Endothelial cell of umbilical vein (primary cell): Measurements from ENCODE around the gene SIVA1. TPM values are rescaled to one million over a fixed set of nuclear protein-coding genes. Genes with fewer than 3 reads are reported as not detected.

Source experiments
- BruUV-seq: library from RNA; stranded (reverse); fragments of 400-500 nt; replicated peaks from 2 replicates; lab custom pipeline; 2021; lab: Mats Ljungman, UMichigan
- CTCF ChIA-PET: fragments of 300-600, 350-600 bp; sonication (Branson Sonifier 250); formaldehyde crosslinking; loops from one replicate; lab custom pipeline; 2021; ENCODE audit warnings: antibody characterized with exemption, inconsistent platforms; lab: Charles Lee
- POLR2A ChIA-PET: fragments of 300-600, 350-600 bp; sonication (Branson Sonifier 250); formaldehyde crosslinking; loops from one replicate; lab custom pipeline; 2021; ENCODE audit warnings: antibody characterized with exemption, inconsistent platforms; lab: Charles Lee
- DNase-seq: peaks from one replicate; pipeline ENCODE4 v3.0.0-alpha.2; 2011; ENCODE audit warnings: low read depth, low spot score
- FAIRE-seq: peaks from 2 replicates; lab custom pipeline; 2011; peaks lifted over from hg19 to GRCh38; lab: Jason Lieb, UNC
- H2AFZ ChIP-seq: 2 replicates; pipeline ENCODE4 v1.6.0; 2012; ENCODE audit warnings: low read depth, low read length, control low read depth, inconsistent platforms
- H3K27ac ChIP-seq: 2 replicates; pipeline ENCODE4 v1.5.1; 2011; ENCODE audit warnings: low read depth, mild to moderate bottlenecking, control low read depth, low read length, moderate library complexity; ENCODE audit not compliant: insufficient read depth
- H3K27me3 ChIP-seq, 2 experiments: 2 replicates each; pipeline versions ENCODE4 v1.6.0 to v1.6.1; 2011; ENCODE audit warnings: low read length in 2 of 2, mixed read lengths in 1 of 2; ENCODE audit not compliant: control insufficient read depth in 2 of 2, insufficient read depth in 2 of 2
- H3K36me3 ChIP-seq, 2 experiments: 2 replicates in 1 of 2; 3 replicates in 1 of 2; pipeline ENCODE4 v1.5.1; 2011; ENCODE audit warnings: low read length in 2 of 2, mild to moderate bottlenecking in 1 of 2, moderate library complexity in 1 of 2; ENCODE audit not compliant: control insufficient read depth in 2 of 2, insufficient read depth in 2 of 2; ENCODE audit errors: extremely low read depth in 1 of 2
- H3K4me1 ChIP-seq: 3 replicates; pipeline ENCODE4 v1.5.1; 2011; ENCODE audit warnings: mild to moderate bottlenecking, low read length; ENCODE audit not compliant: control insufficient read depth, insufficient read depth; ENCODE audit errors: extremely low read depth
- H3K4me2 ChIP-seq: 2 replicates; pipeline ENCODE4 v1.6.1; 2011; ENCODE audit warnings: low read length, control low read depth, mixed read lengths; ENCODE audit not compliant: insufficient read depth
- H3K4me3 ChIP-seq, 3 experiments: fragments of 200-600 bp in 1 of 3; sonication (generic), shearing (Covaris generic) in 1 of 3; replicated peaks in 1 of 3; 2 replicates each; pipeline ENCODE4 v1.5.1; 2011 to 2016; ENCODE audit warnings: control low read depth in 3 of 3, low read length in 3 of 3, mild to moderate bottlenecking in 2 of 3, inconsistent platforms in 1 of 3, low read depth in 1 of 3, moderate library complexity in 1 of 3; ENCODE audit not compliant: insufficient read depth in 1 of 3
- H3K79me2 ChIP-seq: 2 replicates; pipeline ENCODE4 v1.6.0; 2012; ENCODE audit warnings: low read length, inconsistent platforms; ENCODE audit not compliant: control insufficient read depth, insufficient read depth
- H3K9ac ChIP-seq: replicated peaks from 2 replicates; pipeline ENCODE3; 2011; ENCODE audit warnings: low read length, control low read depth; ENCODE audit not compliant: insufficient read depth; ENCODE audit errors: extremely low read depth
- H3K9me1 ChIP-seq: replicated peaks from 3 replicates; pipeline ENCODE4 v1.6.0; 2011; ENCODE audit warnings: mild to moderate bottlenecking, low read length; ENCODE audit not compliant: control insufficient read depth, insufficient read depth; ENCODE audit errors: extremely low read depth
- H3K9me3 ChIP-seq: replicated peaks from 2 replicates; pipeline ENCODE4 v1.5.1; 2012; ENCODE audit warnings: low read length, inconsistent platforms; ENCODE audit not compliant: control insufficient read depth, insufficient read depth
- H4K20me1 ChIP-seq: replicated peaks from 2 replicates; pipeline ENCODE3; 2011; ENCODE audit warnings: mild to moderate bottlenecking, low read length; ENCODE audit not compliant: control insufficient read depth, insufficient read depth; ENCODE audit errors: extremely low read depth
- GATA2 ChIP-seq: IDR thresholded peaks from 2 replicates; pipeline ENCODE4 v1.7.0; 2011; ENCODE audit warnings: low read depth, mild to moderate bottlenecking, moderate library complexity, mixed read lengths, low read length; ENCODE audit not compliant: insufficient read length, insufficient read depth
- JUN ChIP-seq: IDR thresholded peaks from 2 replicates; pipeline ENCODE4 v1.6.1; 2011; ENCODE audit warnings: borderline replicate concordance, low read depth; ENCODE audit not compliant: insufficient read length, insufficient read depth
- MYC ChIP-seq: IDR thresholded peaks from one replicate; pipeline ENCODE4 v1.6.1; 2011; ENCODE audit warnings: mild to moderate bottlenecking, low read depth, low read length
- POLR2A ChIP-seq: IDR thresholded peaks from 2 replicates; pipeline ENCODE4 v1.6.1; 2012; ENCODE audit warnings: low read depth, mild to moderate bottlenecking, control low read depth, low read length
- POLR2AphosphoS5 ChIP-seq: IDR thresholded peaks from 2 replicates; pipeline ENCODE4 v1.6.1; 2012; ENCODE audit warnings: low read depth, mild to moderate bottlenecking, control low read depth, low read length, moderate library complexity; ENCODE audit not compliant: insufficient read depth
- dilution Hi-C: fragments of 300-500 bp; cut with MboI; formaldehyde crosslinking; loops from one replicate; pipeline ENCODE4 v1.15.0; 2019; ENCODE audit warnings: low sequenced_read_pairs; ENCODE audit not compliant: extremely low pct_ligation_motif_present
- intact Hi-C: fragments of 100-400 bp; cut with micrococcal nuclease; formaldehyde crosslinking; loops from one replicate; pipeline ENCODE4 v1.10.0; 2022
- polyA plus RNA-seq, 4 experiments: library from polyadenylated mRNA; depleted of rRNA in 3 of 4; stranded (reverse) in 3 of 4; unstranded in 1 of 4; fragments of >200 nt; gene quantifications; 2 replicates each; pipeline versions ENCODE4 v1.2.1 to v1.2.3, GENCODE V29; 2011 to 2012; ENCODE audit warnings: missing spikeins in 1 of 4
- total RNA-seq: library from RNA; stranded (reverse); gene quantifications from 2 replicates; pipeline ENCODE4 v1.2.3, GENCODE V29; 2021
- TF ChIP-seq, protein P1 (sequence below), 2 donors: IDR thresholded peaks; 1 replicate in 1 of 2; 2 replicates in 1 of 2; pipeline ENCODE4 v1.5.1; 2011; ENCODE audit warnings: low read length in 2 of 2, mild to moderate bottlenecking in 2 of 2, moderate library complexity in 2 of 2, control low read depth in 1 of 2, inconsistent platforms in 1 of 2, low read depth in 1 of 2; ENCODE audit not compliant: insufficient read depth in 1 of 2; ENCODE audit errors: extremely low read depth in 1 of 2

The SIVA1 gene
- total and polyA plus RNA-seq, 2 donors (not counting 3 experiments of a cell fraction or from before 2014, with no cell fraction given): 101 to 299 TPM

DNA sequence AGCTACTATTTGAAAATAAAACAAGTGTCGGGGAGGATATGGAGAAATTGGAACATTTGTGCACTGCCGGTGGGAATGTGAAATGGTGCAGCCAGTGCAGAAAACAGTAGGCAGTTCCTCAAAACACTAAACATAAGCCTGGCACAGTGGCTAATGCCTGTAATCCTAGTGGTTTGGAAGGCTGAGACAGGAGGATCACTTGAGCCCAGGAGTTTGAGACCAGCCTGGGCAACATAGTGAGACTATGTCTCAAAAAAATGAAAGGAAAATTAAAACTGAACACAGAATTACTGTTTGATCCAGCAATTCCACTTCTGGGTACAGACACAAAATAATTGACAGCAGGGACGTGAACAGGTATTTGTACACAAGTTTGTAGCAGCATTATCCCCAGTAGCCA, 12.6 kb downstream of the SIVA1 start:
- H3K4me1 ChIP-seq: no peaks in the 10 kb centered on the region
- FAIRE-seq (no peak), DNase-seq (no peak)
- intact Hi-C loops (loop anchor here (10.0 kb wide), 1 partner anchor 209 kb away; the partner anchor contains the start of gene AHNAK2), dilution Hi-C loops (no loop called here)
- no peaks in the 10 kb centered on the region for H3K9me1 ChIP-seq
- TF ChIP-seq POLR2AphosphoS5: no peak
- TF ChIP-seq JUN: no peak
- TF ChIP-seq GATA2: no peak
- TF ChIP-seq POLR2A: no peak
- TF ChIP-seq MYC: no peak
- TF ChIP-seq, protein P1, sequence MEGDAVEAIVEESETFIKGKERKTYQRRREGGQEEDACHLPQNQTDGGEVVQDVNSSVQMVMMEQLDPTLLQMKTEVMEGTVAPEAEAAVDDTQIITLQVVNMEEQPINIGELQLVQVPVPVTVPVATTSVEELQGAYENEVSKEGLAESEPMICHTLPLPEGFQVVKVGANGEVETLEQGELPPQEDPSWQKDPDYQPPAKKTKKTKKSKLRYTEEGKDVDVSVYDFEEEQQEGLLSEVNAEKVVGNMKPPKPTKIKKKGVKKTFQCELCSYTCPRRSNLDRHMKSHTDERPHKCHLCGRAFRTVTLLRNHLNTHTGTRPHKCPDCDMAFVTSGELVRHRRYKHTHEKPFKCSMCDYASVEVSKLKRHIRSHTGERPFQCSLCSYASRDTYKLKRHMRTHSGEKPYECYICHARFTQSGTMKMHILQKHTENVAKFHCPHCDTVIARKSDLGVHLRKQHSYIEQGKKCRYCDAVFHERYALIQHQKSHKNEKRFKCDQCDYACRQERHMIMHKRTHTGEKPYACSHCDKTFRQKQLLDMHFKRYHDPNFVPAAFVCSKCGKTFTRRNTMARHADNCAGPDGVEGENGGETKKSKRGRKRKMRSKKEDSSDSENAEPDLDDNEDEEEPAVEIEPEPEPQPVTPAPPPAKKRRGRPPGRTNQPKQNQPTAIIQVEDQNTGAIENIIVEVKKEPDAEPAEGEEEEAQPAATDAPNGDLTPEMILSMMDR (IDR thresholded peaks at IDR 0.05; ENCODE audit: extremely low read depth in 1 of 2, insufficient read depth in 1 of 2, low read depth in 1 of 2, low read length in 2 of 2): no peak
- H3K79me2 ChIP-seq: no peaks in the 10 kb centered on the region
- H4K20me1 ChIP-seq: no peaks in the 10 kb centered on the region
- no peak overlapping the region for H2AFZ ChIP-seq
- H3K9me3 ChIP-seq: no peaks in the 10 kb centered on the region
- H3K4me3 ChIP-seq: no peak overlapping the region
- peaks cover 0 to 2% of the 10 kb centered on the region in 2 experiments for H3K36me3 ChIP-seq
- ChIA-PET POLR2A (no interaction called here), CTCF (interaction anchor here (0.7 to 2.9 kb wide), 4 partner anchors 10 to 61 kb away, joined by 3 to 8 read pairs (median 4); partner anchors contain the start of gene SIVA1)
- no peak overlapping the region for H3K9ac ChIP-seq
- BruUV-seq: no TSS peak
- no peak overlapping the region for H3K4me2 ChIP-seq
- no peak overlapping the region for H3K27ac ChIP-seq
- no peaks in the 10 kb centered on the region for H3K27me3 ChIP-seq
